ENCODE results near the gene ERCC4.

ERCC4 gene

GRCh38 chr16:13950821-13951547 lies 31.0 kb downstream of the ERCC4 start:
- no peak for DNase-seq

GRCh38 chr16:13951611-13952010 lies 31.7 kb downstream of the ERCC4 start:
- DNase-seq = no peak

- no peak for DNase-seq
Measured at GRCh38 chr16:13953501-13953900, 33.5 kb downstream of the ERCC4 start.

- no peak for DNase-seq
Measured at GRCh38 chr16:13956635-13957196, 36.8 kb downstream of the ERCC4 start.

- no peak for DNase-seq
Measured at GRCh38 chr16:13957197-13958078, 37.5 kb downstream of the ERCC4 start.

- no peak for DNase-seq
Measured at GRCh38 chr16:13958474-13958873, 38.5 kb downstream of the ERCC4 start.

GRCh38 chr16:13959626-13960025 lies 39.7 kb downstream of the ERCC4 start:
- no peak for DNase-seq

- no peak for DNase-seq
Measured at GRCh38 chr16:13961099-13961811, 41.3 kb downstream of the ERCC4 start.

- DNase-seq = no peak
Measured at GRCh38 chr16:13962232-13962631, 42.3 kb downstream of the ERCC4 start.

- no peak for DNase-seq
Measured at GRCh38 chr16:13968835-13969234, 48.9 kb downstream of the ERCC4 start.

GRCh38 chr16:13969711-13970110 lies 49.8 kb downstream of the ERCC4 start:
- DNase-seq = no peak

- no peak for DNase-seq
Measured at GRCh38 chr16:13970708-13971422, 50.9 kb downstream of the ERCC4 start.

GRCh38 chr16:13973321-13974023 lies 53.5 kb downstream of the ERCC4 start:
- DNase-seq = no peak

GRCh38 chr16:13977177-13977576 lies 57.2 kb downstream of the ERCC4 start:
- DNase-seq = no peak

GRCh38 chr16:13982451-13982850 lies 62.5 kb downstream of the ERCC4 start:
- DNase-seq = no peak

GRCh38 chr16:13983625-13984024 lies 63.7 kb downstream of the ERCC4 start:
- DNase-seq = no peak

- no peak for DNase-seq
Measured at GRCh38 chr16:13984794-13985193, 64.8 kb downstream of the ERCC4 start.

- no peak for DNase-seq
Measured at GRCh38 chr16:13988038-13988437, 68.1 kb downstream of the ERCC4 start.

- no peak for DNase-seq
Measured at GRCh38 chr16:13992322-13992721, 72.4 kb downstream of the ERCC4 start.

- no peak for DNase-seq
Measured at GRCh38 chr16:13992976-13993375, 73.0 kb downstream of the ERCC4 start.

- no peak for DNase-seq
Measured at GRCh38 chr16:13994239-13995106, 74.5 kb downstream of the ERCC4 start.

Data from activated CD8-positive, alpha-beta memory T cell treated with anti-CD3 and anti-CD28 coated beads, Interleukin-2, amount 50 U/mL, for 4 hours (primary cell).